ENCODE measurements around the gene ETS1. TPM values are rescaled to one million over a fixed set of nuclear protein-coding genes. Genes with fewer than 3 reads are reported as not detected.

The ETS1 gene
- total RNA-seq, 3 donors from 2014 or later (not counting 1 experiment from before 2014, with no cell fraction given), result 532 to 684 (median 589) TPM

DNA sequence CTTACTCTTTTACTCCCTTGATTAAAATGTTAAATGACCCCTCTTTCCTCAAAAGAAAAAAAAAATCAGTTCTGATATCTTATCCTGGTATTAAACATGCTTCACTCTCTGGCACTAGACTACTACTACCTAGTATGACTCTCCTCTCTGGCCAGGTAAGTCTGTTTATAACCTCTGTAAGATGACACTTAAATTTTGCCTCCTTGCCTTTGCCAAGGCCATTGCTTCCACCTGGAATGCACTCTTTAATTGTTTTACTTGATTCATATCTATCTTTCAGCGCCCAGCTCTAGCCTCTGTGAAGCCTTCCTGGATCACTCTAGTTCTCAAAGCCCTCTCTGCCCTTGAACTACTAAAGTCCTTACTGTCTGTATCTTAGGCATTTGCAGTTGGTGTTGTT lies 170.4 kb downstream of the ETS1 start:
- intact Hi-C loops (cut with micrococcal nuclease), result no loop called here
- DNase-seq (no peak), ATAC-seq (no peak)
- Mint-ChIP-seq H3K27me3 (ENCODE audit: low read depth in 2 of 2) (peaks cover 4 to 5% of the 10 kb centered on the region in 2 donors), H3K9me3 (no peaks in the 10 kb centered on the region), H3K4me3 (no peak overlapping the region), H3K4me1 (peaks cover 22 to 25% of the 10 kb centered on the region in 2 donors), H3K36me3 (no peaks in the 10 kb centered on the region), H3K27ac (no peak overlapping the region)
- Histone ChIP-seq H3K9me3 (ENCODE audit: control insufficient read depth, insufficient read depth, low read length) (no peaks in the 10 kb centered on the region), H3K27me3 (ENCODE audit: control insufficient read depth, insufficient read depth, low read length) (no peaks in the 10 kb centered on the region), H3K27ac (ENCODE audit: low read length) (no peak overlapping the region), H3K4me3 (ENCODE audit: low read length) (no peak overlapping the region), H3K4me1 (ENCODE audit: control insufficient read depth, insufficient read depth, low read length) (peaks cover 5% of the 10 kb centered on the region), H3K36me3 (ENCODE audit: control insufficient read depth, insufficient read depth, low read length) (no peaks in the 10 kb centered on the region)
- 100% methylated on average over 1 of the region's 1 CpG for WGBS (ENCODE audit: insufficient coverage)
- TF ChIP-seq, protein P1, sequence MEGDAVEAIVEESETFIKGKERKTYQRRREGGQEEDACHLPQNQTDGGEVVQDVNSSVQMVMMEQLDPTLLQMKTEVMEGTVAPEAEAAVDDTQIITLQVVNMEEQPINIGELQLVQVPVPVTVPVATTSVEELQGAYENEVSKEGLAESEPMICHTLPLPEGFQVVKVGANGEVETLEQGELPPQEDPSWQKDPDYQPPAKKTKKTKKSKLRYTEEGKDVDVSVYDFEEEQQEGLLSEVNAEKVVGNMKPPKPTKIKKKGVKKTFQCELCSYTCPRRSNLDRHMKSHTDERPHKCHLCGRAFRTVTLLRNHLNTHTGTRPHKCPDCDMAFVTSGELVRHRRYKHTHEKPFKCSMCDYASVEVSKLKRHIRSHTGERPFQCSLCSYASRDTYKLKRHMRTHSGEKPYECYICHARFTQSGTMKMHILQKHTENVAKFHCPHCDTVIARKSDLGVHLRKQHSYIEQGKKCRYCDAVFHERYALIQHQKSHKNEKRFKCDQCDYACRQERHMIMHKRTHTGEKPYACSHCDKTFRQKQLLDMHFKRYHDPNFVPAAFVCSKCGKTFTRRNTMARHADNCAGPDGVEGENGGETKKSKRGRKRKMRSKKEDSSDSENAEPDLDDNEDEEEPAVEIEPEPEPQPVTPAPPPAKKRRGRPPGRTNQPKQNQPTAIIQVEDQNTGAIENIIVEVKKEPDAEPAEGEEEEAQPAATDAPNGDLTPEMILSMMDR (IDR thresholded peaks at IDR 0.05), result no peak

DNA sequence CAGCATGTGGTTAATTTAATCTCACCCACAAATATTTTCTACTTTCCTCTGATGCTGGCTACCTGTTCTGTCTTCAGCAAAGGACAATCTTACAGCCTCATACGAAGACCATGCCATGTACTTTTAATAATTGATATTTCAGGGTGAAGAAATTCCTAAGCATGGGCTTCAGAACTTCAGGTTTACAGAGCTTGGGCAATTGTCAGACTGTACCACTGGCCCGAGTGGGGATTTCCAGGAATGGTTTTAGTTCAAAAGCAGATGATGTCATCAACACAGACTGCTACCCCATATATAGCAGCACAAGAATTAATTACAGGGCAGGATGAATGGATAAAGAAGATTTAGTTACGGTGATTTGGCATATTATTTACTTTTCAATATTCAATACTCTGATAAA lies 171.8 kb downstream of the ETS1 start:
- H3K4me1 Mint-ChIP-seq, result peaks cover 10 to 18% of the 10 kb centered on the region in 2 donors
- TF ChIP-seq, protein P1 (IDR thresholded peaks at IDR 0.05), result no peak
- WGBS (ENCODE audit: insufficient coverage), result 80% methylated on average over 2 of the region's 3 CpGs

DNA sequence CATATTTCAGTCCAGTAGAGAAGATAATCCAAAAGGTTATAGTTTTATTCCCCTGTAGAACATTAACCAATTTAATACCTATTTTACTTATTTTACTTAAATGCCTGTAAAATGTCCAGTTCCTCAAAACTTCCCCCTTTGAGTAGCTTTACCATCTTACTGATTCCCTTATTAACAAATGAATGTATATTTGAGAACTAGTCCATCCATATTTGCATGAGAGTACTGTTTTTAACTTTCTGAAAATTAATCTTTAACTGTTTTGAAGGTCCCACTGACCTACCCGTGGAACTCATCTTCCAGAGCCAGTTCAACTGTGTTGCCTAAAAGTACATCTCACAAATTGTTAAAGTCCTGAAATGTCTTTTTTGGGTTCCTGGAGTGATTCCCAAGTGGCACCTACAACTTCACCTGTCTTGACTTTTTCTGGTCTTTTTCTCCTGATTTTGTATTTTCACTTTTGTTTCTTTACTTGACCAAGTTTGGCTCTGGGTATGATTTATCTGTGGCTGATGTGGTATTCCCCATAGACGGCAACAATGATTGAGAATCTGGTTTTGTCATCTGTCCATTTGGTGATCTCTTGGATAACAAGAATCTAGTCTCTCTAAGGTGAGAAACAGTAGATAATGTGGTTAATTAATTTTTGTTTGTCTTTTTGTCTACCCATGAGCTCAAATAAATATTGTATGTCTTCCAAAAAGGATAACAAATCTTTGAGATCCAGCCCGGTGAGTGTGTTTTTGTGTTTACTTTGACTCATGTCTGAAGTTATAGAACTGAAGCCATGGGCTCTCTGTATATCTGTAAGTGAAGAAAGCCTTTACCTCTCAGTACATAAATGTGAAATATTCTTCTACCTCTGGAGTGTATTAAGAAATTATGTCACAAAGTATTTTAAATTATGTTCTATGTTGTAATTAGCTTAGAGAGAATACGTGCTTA lies 174.2 kb downstream of the ETS1 start:
- H3K4me3 Mint-ChIP-seq, result no peak overlapping the region
- ATAC-seq, result no peak
- H3K4me1 Mint-ChIP-seq, result peaks cover 0 to 12% of the 10 kb centered on the region in 2 donors

More for the DNA sequence above, 171.8 kb downstream of the ETS1 start:
- ATAC-seq (no peak), DNase-seq (peak in 1 of 2 donors; percentile 47)
- Mint-ChIP-seq H3K4me3 (no peak overlapping the region), H3K9me3 (peaks cover 0 to 2% of the 10 kb centered on the region in 2 donors), H3K27ac (no peak overlapping the region), H3K36me3 (no peaks in the 10 kb centered on the region), H3K27me3 (ENCODE audit: low read depth in 2 of 2) (peaks cover 4 to 5% of the 10 kb centered on the region in 2 donors)
- H3K4me1 ChIP-seq (ENCODE audit: control insufficient read depth, insufficient read depth, low read length), result no peaks in the 10 kb centered on the region
- intact Hi-C loops (cut with micrococcal nuclease), result no loop called here
- no peaks in the 10 kb centered on the region for H3K9me3 ChIP-seq (ENCODE audit: control insufficient read depth, insufficient read depth, low read length)
- H3K4me3 ChIP-seq (ENCODE audit: low read length), result no peak overlapping the region
- no peaks in the 10 kb centered on the region for H3K36me3 ChIP-seq (ENCODE audit: control insufficient read depth, insufficient read depth, low read length)
- no peaks in the 10 kb centered on the region for H3K27me3 ChIP-seq (ENCODE audit: control insufficient read depth, insufficient read depth, low read length)
- H3K27ac ChIP-seq (ENCODE audit: low read length), result no peak overlapping the region

More for the DNA sequence above, 174.2 kb downstream of the ETS1 start:
- no peaks in the 10 kb centered on the region for H3K27me3 ChIP-seq (ENCODE audit: control insufficient read depth, insufficient read depth, low read length)
- WGBS (ENCODE audit: insufficient coverage), result 62% methylated on average over 3 of the region's 4 CpGs
- TF ChIP-seq, protein P1 (IDR thresholded peaks at IDR 0.05), result no peak
- H3K4me1 ChIP-seq (ENCODE audit: control insufficient read depth, insufficient read depth, low read length), result no peaks in the 10 kb centered on the region
- Mint-ChIP-seq H3K36me3 (no peaks in the 10 kb centered on the region), H3K27me3 (ENCODE audit: low read depth in 2 of 2) (peaks cover 4 to 5% of the 10 kb centered on the region in 2 donors), H3K27ac (no peak overlapping the region), H3K9me3 (peaks cover 0 to 2% of the 10 kb centered on the region in 2 donors)
- no peak for DNase-seq
- H3K27ac ChIP-seq (ENCODE audit: low read length), result no peak overlapping the region
- H3K36me3 ChIP-seq (ENCODE audit: control insufficient read depth, insufficient read depth, low read length), result no peaks in the 10 kb centered on the region
- no peaks in the 10 kb centered on the region for H3K9me3 ChIP-seq (ENCODE audit: control insufficient read depth, insufficient read depth, low read length)
- H3K4me3 ChIP-seq (ENCODE audit: low read length), result no peak overlapping the region
- intact Hi-C loops (cut with micrococcal nuclease), result no loop called here
